ENCODE results near the gene RSPO4. TPM values are rescaled to one million over a fixed set of nuclear protein-coding genes. Genes with fewer than 3 reads are reported as not detected.

The RSPO4 gene
- total and polyA plus RNA-seq, 2 of the 8 experiments (the other 6 are each of a cell fraction or from before 2014, with no cell fraction given), result 3.4 to 6.4 TPM

DNA sequence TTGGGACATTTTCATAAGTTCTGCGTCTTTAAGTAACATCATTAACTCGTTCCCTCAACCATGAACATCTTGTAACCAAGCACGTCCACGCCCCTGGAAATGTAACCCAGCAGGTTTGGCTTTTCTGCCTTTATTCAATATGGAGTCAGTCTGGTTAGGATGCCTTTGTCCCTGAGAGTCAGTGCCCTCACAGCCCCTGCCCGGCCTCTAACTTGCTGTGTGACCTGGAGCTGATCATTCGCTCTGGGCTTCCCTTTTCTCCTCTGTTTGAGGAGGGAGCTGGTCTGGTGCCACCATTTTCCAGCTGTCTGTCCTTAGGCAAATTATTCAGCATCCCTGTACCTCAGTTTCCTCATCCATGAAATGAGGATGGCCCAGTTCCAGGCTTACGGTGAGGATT, 59.5 kb downstream of the RSPO4 start:
- H4K8ac ChIP-seq (ENCODE audit: extremely low read depth, insufficient read depth, low read length), result no peak overlapping the region
- H3K27ac ChIP-seq (ENCODE audit: low read depth, low read length), result no peak overlapping the region
- H3K4ac ChIP-seq (replicated peaks; ENCODE audit: insufficient read length, low read depth, low read length), result no peak overlapping the region
- no peak overlapping the region for H2BK15ac ChIP-seq (ENCODE audit: low read length)
- H2AFZ ChIP-seq (ENCODE audit: low read length), result no peak overlapping the region
- no peak overlapping the region for H2AK5ac ChIP-seq (ENCODE audit: low read depth, low read length)
- no peak overlapping the region for H3K56ac ChIP-seq (replicated peaks; ENCODE audit: insufficient read length, low read depth, low read length)
- no peak overlapping the region for H3K14ac ChIP-seq (ENCODE audit: insufficient read length)
- H4K5ac ChIP-seq (ENCODE audit: insufficient read length, low read depth, low read length), result no peak overlapping the region
- no peak overlapping the region for H3K4me3 ChIP-seq (ENCODE audit: extremely low read depth in 1 of 4, insufficient read depth in 2 of 4, low read depth in 3 of 4, low read length in 4 of 4)
- no peak overlapping the region for H2BK120ac ChIP-seq (replicated peaks; ENCODE audit: low read depth, low read length)
- H2BK20ac ChIP-seq (ENCODE audit: low read length), result no peak overlapping the region
- POLR2A ChIA-PET (ENCODE audit: partially characterized antibody), result interaction anchor here (0.8 kb wide), 1 partner anchor 28 kb away, joined by 3 read pairs; no protein-coding TSS in a partner anchor
- H3K23me2 ChIP-seq (ENCODE audit: low read depth, low read length), result no peaks in the 10 kb centered on the region
- no peaks in the 10 kb centered on the region for H3K79me1 ChIP-seq (ENCODE audit: low read depth, low read length)
- CTCF ChIA-PET (ENCODE audit: partially characterized antibody), result interaction anchor here (8.5 kb wide), 1 partner anchor 14 kb away, joined by 83 read pairs; no protein-coding TSS in a partner anchor
- H3K9me3 ChIP-seq (ENCODE audit: insufficient read depth in 2 of 2, low read depth in 1 of 2, low read length in 1 of 2), result no peaks in the 10 kb centered on the region
- no peak overlapping the region for H3K18ac ChIP-seq (ENCODE audit: extremely low read depth, low read length)
- no peak overlapping the region for H2BK12ac ChIP-seq (ENCODE audit: low read depth, low read length)
- no peaks in the 10 kb centered on the region for H3K79me2 ChIP-seq (ENCODE audit: control insufficient read depth in 1 of 2, insufficient read depth in 2 of 2, low read length in 2 of 2)
- H3K27me3 ChIP-seq (replicated peaks in 1 of 4; ENCODE audit: control insufficient read depth in 3 of 4, extremely low read depth in 1 of 4, insufficient read depth in 3 of 4, low read length in 3 of 4), result no peaks in the 10 kb centered on the region
- no peak overlapping the region for H3K23ac ChIP-seq (ENCODE audit: insufficient read length)
- H4K20me1 ChIP-seq (replicated peaks in 1 of 2; ENCODE audit: control insufficient read depth in 1 of 2, insufficient read depth in 2 of 2, low read length in 2 of 2), result no peaks in the 10 kb centered on the region
- H3K4me1 ChIP-seq (replicated peaks in 1 of 4; ENCODE audit: control insufficient read depth in 3 of 4, insufficient read depth in 4 of 4, low read length in 3 of 4), result peaks cover 0 to 14% (median 8%) of the 10 kb centered on the region in 4 experiments; a peak in 5 of 7 replicates
- whole genome bisulfite sequencing, 2 experiments (ENCODE audit: extremely low coverage in 1 of 2, insufficient coverage in 1 of 2, insufficient read length in 1 of 2, insufficient replicate concordance in 2 of 2, low coverage in 1 of 2, low lambda C conversion rate in 2 of 2, missing lambda C conversion rate in 1 of 2), result 92% methylated on average over 7 of the region's 7 CpGs; no CpG with 5 or more reads in 1 of the 2 experiments
- FAIRE-seq (no peak), DNase-seq (ENCODE audit: low read depth in 1 of 2, low spot score in 2 of 2) (no peak)
- H2BK5ac ChIP-seq (ENCODE audit: low read depth, low read length), result no peak overlapping the region
- no peak overlapping the region for H4K91ac ChIP-seq (replicated peaks; ENCODE audit: insufficient read length, low read length)
- H3K36me3 ChIP-seq (ENCODE audit: control insufficient read depth in 2 of 4, insufficient read depth in 4 of 4, low read length in 3 of 4), result no peaks in the 10 kb centered on the region
- no peak overlapping the region for H3K4me2 ChIP-seq (ENCODE audit: insufficient read depth in 1 of 2, low read depth in 2 of 2, low read length in 2 of 2)
- no peak for TF ChIP-seq KDM1A (IDR thresholded peaks at IDR 0.05; ENCODE audit: borderline replicate concordance, low read length)
- no peak for TF ChIP-seq SIN3A (conservative IDR thresholded peaks at IDR 0.05 in 1 of 2, IDR thresholded peaks at IDR 0.05 in 1 of 2; ENCODE audit: low read depth in 1 of 2, low read length in 2 of 2)
- no peak for TF ChIP-seq SP4 (IDR thresholded peaks at IDR 0.05; ENCODE audit: low read length)
- no peak for TF ChIP-seq CEBPB (IDR thresholded peaks at IDR 0.05; ENCODE audit: low read depth, low read length)
- TF ChIP-seq USF2 (IDR thresholded peaks at IDR 0.05; ENCODE audit: low read length), result no peak
- TF ChIP-seq CTBP2 (IDR thresholded peaks at IDR 0.05; ENCODE audit: borderline replicate concordance, insufficient read depth, insufficient read length, low read length), result no peak
- no peak for TF ChIP-seq KDM4A (IDR thresholded peaks at IDR 0.05; ENCODE audit: low read depth, low read length, severe bottlenecking)
- no peak for TF ChIP-seq ASH2L (IDR thresholded peaks at IDR 0.05; ENCODE audit: low read length)
- TF ChIP-seq, protein P1, sequence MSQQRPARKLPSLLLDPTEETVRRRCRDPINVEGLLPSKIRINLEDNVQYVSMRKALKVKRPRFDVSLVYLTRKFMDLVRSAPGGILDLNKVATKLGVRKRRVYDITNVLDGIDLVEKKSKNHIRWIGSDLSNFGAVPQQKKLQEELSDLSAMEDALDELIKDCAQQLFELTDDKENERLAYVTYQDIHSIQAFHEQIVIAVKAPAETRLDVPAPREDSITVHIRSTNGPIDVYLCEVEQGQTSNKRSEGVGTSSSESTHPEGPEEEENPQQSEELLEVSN (IDR thresholded peaks at IDR 0.05), result no peak
- TF ChIP-seq POLR2AphosphoS5 (IDR thresholded peaks at IDR 0.05; ENCODE audit: low read depth, low read length), result no peak
- no peak for TF ChIP-seq BCL11A (IDR thresholded peaks at IDR 0.05; ENCODE audit: low read depth in 2 of 2, low read length in 2 of 2)
- TF ChIP-seq KDM5A (IDR thresholded peaks at IDR 0.05; ENCODE audit: low read length), result no peak
- no peak for TF ChIP-seq TCF12 (IDR thresholded peaks at IDR 0.05; ENCODE audit: low read depth, low read length)
- H3K9ac ChIP-seq (replicated peaks in 1 of 4; ENCODE audit: extremely low read depth in 1 of 4, low read depth in 3 of 4, low read length in 3 of 4), result no peak overlapping the region

Measured in H1 (cell line).